Trophoblast cell (in vitro differentiated cells and primary cell): ENCODE data around the gene LONP1.
"Not testable (repeated sequence)": the region's sequence is repeated elsewhere in the genome, so short reads cannot be mapped to it uniquely, and the experiment has no call there.

ENCODE experiments used
- DNase-seq, 2 donors: peaks; one replicate each; pipeline ENCODE4 v3.0.0-alpha.2; 2016
- H2AFZ ChIP-seq: 2 replicates; pipeline ENCODE4 v1.6.1; 2013; ENCODE audit warnings: low read length, moderate library complexity, mild to moderate bottlenecking; ENCODE audit not compliant: insufficient read depth, poor library complexity
- H2AK5ac ChIP-seq: 2 replicates; pipeline ENCODE4 v1.6.1; 2013; ENCODE audit warnings: mild to moderate bottlenecking, low read length
- H2BK120ac ChIP-seq: 2 replicates; pipeline ENCODE4 v1.6.1; 2013; ENCODE audit warnings: low read length, mild to moderate bottlenecking, moderate library complexity; ENCODE audit not compliant: insufficient read depth, poor library complexity
- H2BK12ac ChIP-seq: 2 replicates; pipeline ENCODE4 v1.6.1; 2013; ENCODE audit warnings: mild to moderate bottlenecking, low read length, moderate library complexity
- H2BK5ac ChIP-seq: 2 replicates; pipeline ENCODE4 v1.6.1; 2013; ENCODE audit warnings: low read length, low read depth, moderate library complexity, mild to moderate bottlenecking; ENCODE audit not compliant: poor library complexity
- H3K14ac ChIP-seq: 2 replicates; pipeline ENCODE4 v1.6.1; 2013; ENCODE audit warnings: mild to moderate bottlenecking, low read length
- H3K18ac ChIP-seq: 2 replicates; pipeline ENCODE4 v1.6.1; 2013; ENCODE audit warnings: mild to moderate bottlenecking, low read length
- H3K23ac ChIP-seq: 2 replicates; pipeline ENCODE4 v1.6.1; 2013; ENCODE audit warnings: low read length
- H3K27ac ChIP-seq: 2 replicates; pipeline ENCODE4 v1.5.1; 2013; ENCODE audit warnings: low read depth, mild to moderate bottlenecking, inconsistent platforms, low read length, moderate library complexity
- H3K27me3 ChIP-seq: 2 replicates; pipeline ENCODE4 v1.6.1; 2013; ENCODE audit warnings: inconsistent platforms, mild to moderate bottlenecking, low read length, moderate library complexity; ENCODE audit not compliant: insufficient read depth
- H3K36me3 ChIP-seq, 2 experiments: 1 replicate in 1 of 2; 2 replicates in 1 of 2; pipeline ENCODE4 v1.6.1; 2013; ENCODE audit warnings: low read length in 2 of 2, mild to moderate bottlenecking in 2 of 2, moderate library complexity in 1 of 2; ENCODE audit not compliant: insufficient read depth in 2 of 2, control insufficient read depth in 1 of 2
- H3K4ac ChIP-seq: 2 replicates; pipeline ENCODE4 v1.6.1; 2013; ENCODE audit warnings: low read depth, mild to moderate bottlenecking, low read length, moderate library complexity
- H3K4me1 ChIP-seq, 2 experiments: 1 replicate in 1 of 2; 2 replicates in 1 of 2; pipeline ENCODE4 v1.6.1; 2013; ENCODE audit warnings: low read length in 2 of 2, mild to moderate bottlenecking in 2 of 2, moderate library complexity in 1 of 2; ENCODE audit not compliant: insufficient read depth in 2 of 2, control insufficient read depth in 1 of 2
- H3K4me2 ChIP-seq: 2 replicates; pipeline ENCODE4 v1.6.1; 2013; ENCODE audit warnings: inconsistent platforms, mild to moderate bottlenecking, low read length, moderate library complexity
- H3K4me3 ChIP-seq: 2 replicates; pipeline ENCODE4 v1.5.1; 2013; ENCODE audit warnings: mild to moderate bottlenecking, low read depth, low read length, inconsistent platforms
- H3K79me1 ChIP-seq: one replicate; pipeline ENCODE4 v1.6.1; 2013; ENCODE audit warnings: low read length
- H3K79me2 ChIP-seq: 2 replicates; pipeline ENCODE4 v1.6.1; 2013; ENCODE audit warnings: low read length, mild to moderate bottlenecking; ENCODE audit not compliant: control insufficient read depth, insufficient read depth, poor library complexity
- H3K9ac ChIP-seq: 2 replicates; pipeline ENCODE4 v1.6.1; 2013; ENCODE audit warnings: mild to moderate bottlenecking, low read length
- H3K9me3 ChIP-seq: 2 replicates; pipeline ENCODE4 v1.6.1; 2013; ENCODE audit warnings: low read depth, mild to moderate bottlenecking, control low read depth, inconsistent platforms, low read length; ENCODE audit not compliant: insufficient read depth
- H4K12ac ChIP-seq: 2 replicates; pipeline ENCODE4 v1.6.1; 2013; ENCODE audit warnings: low read depth, mild to moderate bottlenecking, low read length, moderate library complexity
- H4K8ac ChIP-seq: 2 replicates; pipeline ENCODE4 v1.6.1; 2013; ENCODE audit warnings: low read depth, mild to moderate bottlenecking, low read length, moderate library complexity
- H4K91ac ChIP-seq: one replicate; pipeline ENCODE4 v1.6.1; 2013; ENCODE audit warnings: low read depth, mild to moderate bottlenecking, low read length, moderate library complexity
- WGBS: extraction: QIAGEN DNeasy Blood & Tissue Kit; methylation state at CpG from one replicate; pipeline ENCODE4 v1.1.7; 2013; ENCODE audit warnings: missing lambda C conversion rate; ENCODE audit not compliant: insufficient read length, insufficient coverage; ENCODE audit errors: extremely low coverage; 5-methylcytosine and 5-hydroxymethylcytosine counted together

LONP1 gene

GRCh38 chr19:5688262-5688881 is 31.6 kb downstream of the LONP1 start:
- not testable (repeated sequence) for H4K12ac ChIP-seq, H3K27me3 ChIP-seq, H3K4me2 ChIP-seq, H2BK5ac ChIP-seq, H3K27ac ChIP-seq, H2BK12ac ChIP-seq, H3K14ac ChIP-seq, H3K9me3 ChIP-seq, H2AFZ ChIP-seq, H2BK120ac ChIP-seq, H4K91ac ChIP-seq, DNase-seq, H3K4me3 ChIP-seq, H3K4ac ChIP-seq, H3K9ac ChIP-seq, H3K18ac ChIP-seq, H4K8ac ChIP-seq, H3K79me1 ChIP-seq, H3K23ac ChIP-seq, H2AK5ac ChIP-seq
- Histone ChIP-seq H3K4me1 (peaks cover 11 to 16% of the 10 kb centered on the region in 2 experiments), H3K79me2 (peaks cover 29% of the 10 kb centered on the region), H3K36me3 (peaks cover 21 to 23% of the 10 kb centered on the region in 2 experiments)
- WGBS: no CpG with 5 or more reads among the region's 13 CpGs

- no peak overlapping the region for H2BK120ac ChIP-seq
- peak overlapping the region; percentile 6 for H3K14ac ChIP-seq
- H3K27me3 ChIP-seq: no peaks in the 10 kb centered on the region
- no peaks in the 10 kb centered on the region for H3K9me3 ChIP-seq
- peaks cover 11 to 16% of the 10 kb centered on the region in 2 experiments for H3K4me1 ChIP-seq
- peaks cover 9% of the 10 kb centered on the region for H3K79me1 ChIP-seq
- H2AFZ ChIP-seq: peak overlapping the region; percentile 85
- DNase-seq: no peak
- H2BK5ac ChIP-seq: no peak overlapping the region
- peak overlapping the region; percentile 83 for H4K12ac ChIP-seq
- H2BK12ac ChIP-seq: no peak overlapping the region
- H3K23ac ChIP-seq: no peak overlapping the region
- peak overlapping the region; percentile 10 for H3K18ac ChIP-seq
- H3K4ac ChIP-seq: no peak overlapping the region
- peak overlapping the region; percentile 77 for H4K8ac ChIP-seq
- peak overlapping the region; percentile 34 for H3K4me2 ChIP-seq
- H2AK5ac ChIP-seq: peak overlapping the region; percentile 82
- H3K4me3 ChIP-seq: peak overlapping the region; percentile 4
- H3K9ac ChIP-seq: no peak overlapping the region
- peak overlapping the region; percentile 67 for H4K91ac ChIP-seq
- peaks cover 13 to 15% of the 10 kb centered on the region in 2 experiments for H3K36me3 ChIP-seq
- H3K27ac ChIP-seq: no peak overlapping the region
- WGBS: no CpG with 5 or more reads among the region's 76 CpGs
- peaks cover 22% of the 10 kb centered on the region for H3K79me2 ChIP-seq
Observed at GRCh38 chr19:5687360-5688198, 32.4 kb downstream of the LONP1 start.

- Histone ChIP-seq H2AK5ac (peak overlapping the region; percentile 82), H2AFZ (peak overlapping the region; percentile 85), H3K4me2 (peak overlapping the region; percentile 76), H4K8ac (peak overlapping the region; percentile 77), H3K4me1 (peaks cover 8 to 16% of the 10 kb centered on the region in 2 experiments), H3K14ac (no peak overlapping the region), H2BK12ac (no peak overlapping the region), H4K91ac (peak overlapping the region; percentile 67), H3K79me2 (peaks cover 16% of the 10 kb centered on the region), H3K4ac (no peak overlapping the region), H3K79me1 (peaks cover 9% of the 10 kb centered on the region), H2BK120ac (no peak overlapping the region), H3K18ac (no peak overlapping the region), H4K12ac (peak overlapping the region; percentile 83), H3K27me3 (no peaks in the 10 kb centered on the region), H3K9me3 (no peaks in the 10 kb centered on the region), H3K4me3 (peak overlapping the region; percentile 88), H2BK5ac (no peak overlapping the region), H3K9ac (no peak overlapping the region), H3K23ac (no peak overlapping the region), H3K27ac (no peak overlapping the region), H3K36me3 (peaks cover 6 to 7% of the 10 kb centered on the region in 2 experiments)
- no CpG with 5 or more reads among the region's 59 CpGs for WGBS
- peak; percentile 96 to 99 for DNase-seq
Observed at GRCh38 chr19:5686647-5687359, 33.1 kb downstream of the LONP1 start.

GRCh38 chr19:5686326-5686646 is 33.7 kb downstream of the LONP1 start:
- H3K23ac ChIP-seq: no peak overlapping the region
- no peak overlapping the region for H2AK5ac ChIP-seq
- no CpG with 5 or more reads among the region's 16 CpGs for WGBS
- no peak overlapping the region for H3K4ac ChIP-seq
- no peaks in the 10 kb centered on the region for H3K27me3 ChIP-seq
- H3K27ac ChIP-seq: no peak overlapping the region
- H2BK120ac ChIP-seq: no peak overlapping the region
- DNase-seq: no peak
- H3K79me2 ChIP-seq: peaks cover 12% of the 10 kb centered on the region
- H4K91ac ChIP-seq: no peak overlapping the region
- peaks cover 6 to 17% of the 10 kb centered on the region in 2 experiments for H3K4me1 ChIP-seq
- H3K9me3 ChIP-seq: no peaks in the 10 kb centered on the region
- H3K4me2 ChIP-seq: peak overlapping the region; percentile 76
- H3K18ac ChIP-seq: no peak overlapping the region
- H3K4me3 ChIP-seq: no peak overlapping the region
- H3K36me3 ChIP-seq: peaks cover under 1 to 2% of the 10 kb centered on the region in 2 experiments
- H4K8ac ChIP-seq: peak overlapping the region; percentile 29
- peak overlapping the region; percentile 72 for H2AFZ ChIP-seq
- H2BK12ac ChIP-seq: no peak overlapping the region
- H3K79me1 ChIP-seq: peaks cover 9% of the 10 kb centered on the region
- H3K9ac ChIP-seq: no peak overlapping the region
- H4K12ac ChIP-seq: no peak overlapping the region
- no peak overlapping the region for H2BK5ac ChIP-seq
- H3K14ac ChIP-seq: no peak overlapping the region
